Measurements from ENCODE around the gene RBM47.
"Not testable (repeated sequence)": the region's sequence is repeated elsewhere in the genome, so short reads cannot be mapped to it uniquely, and the experiment has no call there.

RBM47 gene

GRCh38 chr4:40453912-40454311 is 175.8 kb downstream of the RBM47 start:
- H3K9me3 ChIP-seq (replicated peaks in 1 of 11): no peaks in the 10 kb centered on the region
- no peak for TF ChIP-seq Cebpa-rat (IDR thresholded peaks at IDR 0.05)
- H4K20me1 ChIP-seq: peaks cover 0 to 100% (median 0%) of the 10 kb centered on the region in 11 experiments; a peak in 5 of 22 replicates
- no peak overlapping the region for H3K27ac ChIP-seq
- no peaks in the 10 kb centered on the region for H3K27me3 ChIP-seq
- H3K36me3 ChIP-seq: peaks cover 0 to 71% (median 0%) of the 10 kb centered on the region in 11 experiments; a peak in 5 of 22 replicates
- no peak overlapping the region for H3K4me3 ChIP-seq
- no peak overlapping the region for H3K4me2 ChIP-seq
- H3K4me1 ChIP-seq: peaks cover 0 to 28% (median 0%) of the 10 kb centered on the region in 10 experiments; a peak in 7 of 20 replicates
- no peak overlapping the region for H3K9ac ChIP-seq

GRCh38 chr4:40448875-40449274 is 180.8 kb downstream of the RBM47 start:
- peaks cover 0 to 66% (median 0%) of the 10 kb centered on the region in 11 experiments; a peak in 5 of 22 replicates for H3K36me3 ChIP-seq

GRCh38 chr4:40446839-40447238 is 182.8 kb downstream of the RBM47 start:
- TF ChIP-seq Cebpa-rat (IDR thresholded peaks at IDR 0.05): no peak

More at GRCh38 chr4:40448875-40449274, 180.8 kb downstream of the RBM47 start:
- TF ChIP-seq Cebpa-rat (IDR thresholded peaks at IDR 0.05): no peak
- Histone ChIP-seq H4K20me1 (peaks cover 0 to 100% (median 0%) of the 10 kb centered on the region in 11 experiments; a peak in 5 of 22 replicates), H3K27ac (no peak overlapping the region), H3K27me3 (no peaks in the 10 kb centered on the region), H3K9ac (no peak overlapping the region), H3K9me3 (replicated peaks in 1 of 11) (no peaks in the 10 kb centered on the region), H3K4me1 (peaks cover 0 to 12% (median 0%) of the 10 kb centered on the region in 10 experiments; a peak in 6 of 20 replicates), H3K4me2 (no peak overlapping the region), H3K4me3 (no peak overlapping the region)

GRCh38 chr4:40446261-40446750 is 183.4 kb downstream of the RBM47 start:
- H3K27me3 ChIP-seq; H3K9me3 ChIP-seq (replicated peaks in 1 of 11); H3K4me3 ChIP-seq; H3K4me2 ChIP-seq; H3K9ac ChIP-seq; H3K27ac ChIP-seq: not testable (repeated sequence)
- Histone ChIP-seq H3K4me1 (peaks cover 0 to 21% (median 0%) of the 10 kb centered on the region in 10 experiments; a peak in 6 of 20 replicates), H3K36me3 (peaks cover 0 to 69% (median 0%) of the 10 kb centered on the region in 11 experiments; a peak in 5 of 22 replicates), H4K20me1 (peaks cover 0 to 100% (median 0%) of the 10 kb centered on the region in 11 experiments; a peak in 5 of 22 replicates)

More at GRCh38 chr4:40446839-40447238, 182.8 kb downstream of the RBM47 start:
- H4K20me1 ChIP-seq: peaks cover 0 to 100% (median 0%) of the 10 kb centered on the region in 11 experiments; a peak in 5 of 22 replicates
- H3K27ac ChIP-seq: no peak overlapping the region
- peaks cover 0 to 16% (median under 1%) of the 10 kb centered on the region in 10 experiments; a peak in 6 of 20 replicates for H3K4me1 ChIP-seq
- H3K4me2 ChIP-seq: no peak overlapping the region
- H3K9ac ChIP-seq: no peak overlapping the region
- no peaks in the 10 kb centered on the region for H3K27me3 ChIP-seq
- H3K36me3 ChIP-seq: peaks cover 0 to 73% (median 0%) of the 10 kb centered on the region in 11 experiments; a peak in 5 of 22 replicates
- H3K4me3 ChIP-seq: no peak overlapping the region
- H3K9me3 ChIP-seq (replicated peaks in 1 of 11): no peaks in the 10 kb centered on the region

- Histone ChIP-seq H3K27ac (no peak overlapping the region), H4K20me1 (peaks cover 0 to 100% (median 0%) of the 10 kb centered on the region in 11 experiments; a peak in 5 of 22 replicates), H3K9me3 (replicated peaks in 1 of 11) (no peaks in the 10 kb centered on the region), H3K9ac (no peak overlapping the region), H3K36me3 (peaks cover 0 to 63% (median 0%) of the 10 kb centered on the region in 11 experiments; a peak in 5 of 22 replicates), H3K27me3 (no peaks in the 10 kb centered on the region), H3K4me3 (no peak overlapping the region), H3K4me2 (no peak overlapping the region), H3K4me1 (peaks cover 0 to 22% (median 0%) of the 10 kb centered on the region in 10 experiments; a peak in 6 of 20 replicates)
- no peak for TF ChIP-seq Cebpa-rat (IDR thresholded peaks at IDR 0.05)
These were observed 184.0 kb downstream of the RBM47 start for GRCh38 chr4:40445671-40446070.

- Histone ChIP-seq H3K27ac (no peak overlapping the region), H3K9me3 (replicated peaks in 1 of 11) (peaks cover 14 to 18% (median 16%) of the 10 kb centered on the region in 11 experiments), H3K4me2 (peak overlapping the region in 2 of 11 experiments; percentile 18 to 39; a peak in 2 of 22 replicates), H3K36me3 (peaks cover 0 to 68% (median 0%) of the 10 kb centered on the region in 11 experiments; a peak in 7 of 22 replicates), H3K27me3 (no peaks in the 10 kb centered on the region), H3K4me3 (no peak overlapping the region), H3K9ac (no peak overlapping the region), H4K20me1 (peaks cover 0 to 98% (median 0%) of the 10 kb centered on the region in 11 experiments; a peak in 4 of 22 replicates), H3K4me1 (peaks cover 0 to 22% (median 0%) of the 10 kb centered on the region in 10 experiments; a peak in 6 of 20 replicates)
- no peak for TF ChIP-seq Cebpa-rat (IDR thresholded peaks at IDR 0.05)
These were observed 188.2 kb downstream of the RBM47 start for GRCh38 chr4:40441430-40441829.

- Histone ChIP-seq H3K4me3 (no peak overlapping the region), H3K9ac (no peak overlapping the region), H3K4me1 (peaks cover 0 to 22% (median 0%) of the 10 kb centered on the region in 10 experiments; a peak in 6 of 20 replicates), H3K9me3 (replicated peaks in 1 of 11) (peaks cover 14 to 18% (median 16%) of the 10 kb centered on the region in 11 experiments), H3K36me3 (peaks cover 0 to 75% (median 0%) of the 10 kb centered on the region in 11 experiments; a peak in 7 of 22 replicates), H3K27ac (no peak overlapping the region), H3K27me3 (no peaks in the 10 kb centered on the region), H4K20me1 (peaks cover 0 to 98% (median 0%) of the 10 kb centered on the region in 11 experiments; a peak in 4 of 22 replicates), H3K4me2 (no peak overlapping the region)
- no peak for TF ChIP-seq Cebpa-rat (IDR thresholded peaks at IDR 0.05)
These were observed 190.1 kb downstream of the RBM47 start for GRCh38 chr4:40439519-40439918.

- peaks cover 0 to 76% (median 0%) of the 10 kb centered on the region in 11 experiments; a peak in 7 of 22 replicates for H3K36me3 ChIP-seq
- no peak overlapping the region for H3K9ac ChIP-seq
- peaks cover 0 to 98% (median 0%) of the 10 kb centered on the region in 11 experiments; a peak in 4 of 22 replicates for H4K20me1 ChIP-seq
- no peak overlapping the region for H3K4me3 ChIP-seq
- peaks cover 0 to 22% (median 0%) of the 10 kb centered on the region in 10 experiments; a peak in 6 of 20 replicates for H3K4me1 ChIP-seq
- peaks cover 14 to 18% (median 16%) of the 10 kb centered on the region in 11 experiments for H3K9me3 ChIP-seq (replicated peaks in 1 of 11)
- no peak overlapping the region for H3K27ac ChIP-seq
- TF ChIP-seq Cebpa-rat (IDR thresholded peaks at IDR 0.05): no peak
- H3K27me3 ChIP-seq: no peaks in the 10 kb centered on the region
- no peak overlapping the region for H3K4me2 ChIP-seq
These were observed 191.2 kb downstream of the RBM47 start for GRCh38 chr4:40438384-40439026.
